AG04450 (cell line): Measurements from ENCODE around the gene ZRANB2. TPM values are rescaled to one million over a fixed set of nuclear protein-coding genes. Genes with fewer than 3 reads are reported as not detected.

Source experiments
- CTCF ChIA-PET: fragments of 300-600, 350-600 bp; formaldehyde crosslinking; extraction: SDS; loops from one replicate; lab custom pipeline; 2022; ENCODE audit warnings: antibody characterized with exemption, inconsistent platforms; lab: Charles Lee
- POLR2A ChIA-PET: fragments of 350-600 bp; formaldehyde crosslinking; extraction: SDS; loops from one replicate; lab custom pipeline; 2021; ENCODE audit warnings: antibody characterized with exemption, inconsistent platforms; lab: Yijun Ruan, JAX
- DNase-seq: peaks from one replicate; pipeline ENCODE4 v3.0.0-alpha.2; 2011; ENCODE audit warnings: low read depth, low spot score
- H3K27ac ChIP-seq: one replicate; pipeline ENCODE4 v1.5.1; 2012; ENCODE audit warnings: low read depth, low read length, control low read depth
- H3K27me3 ChIP-seq: one replicate; pipeline ENCODE4 v1.6.0; 2012; ENCODE audit warnings: low read length; ENCODE audit not compliant: control insufficient read depth, insufficient read depth
- H3K4me3 ChIP-seq: 2 replicates; pipeline ENCODE4 v1.5.1; 2011; ENCODE audit warnings: mild to moderate bottlenecking, low read depth, low read length, control low read depth
- H3K9me3 ChIP-seq: 2 replicates; pipeline ENCODE4 v1.5.1; 2012; ENCODE audit warnings: low read length; ENCODE audit not compliant: control insufficient read depth, insufficient read depth
- CTCF ChIP-seq: IDR thresholded peaks from 2 replicates; pipeline ENCODE4 v1.5.1; 2011; ENCODE audit warnings: low read depth, low read length, control low read depth, inconsistent platforms
- polyA plus RNA-seq: library from polyadenylated mRNA; depleted of rRNA; stranded (reverse); fragments of >200 nt; gene quantifications from 2 replicates; pipeline ENCODE4 v1.2.3, GENCODE V29; 2011

The ZRANB2 gene
- polyA plus RNA-seq, 1 experiment = 126 TPM

- Histone ChIP-seq H3K4me3 (no peak overlapping the region), H3K9me3 (no peaks in the 10 kb centered on the region), H3K27ac (no peak overlapping the region), H3K27me3 (no peaks in the 10 kb centered on the region)
- no peak for TF ChIP-seq CTCF
- ChIA-PET CTCF (no interaction called here), POLR2A (no interaction called here)
- DNase-seq = no peak
Measured at GRCh38 chr1:71028981-71029380, 51.9 kb downstream of the ZRANB2 start.

- Histone ChIP-seq H3K9me3 (no peaks in the 10 kb centered on the region), H3K4me3 (no peak overlapping the region), H3K27me3 (no peaks in the 10 kb centered on the region), H3K27ac (no peak overlapping the region)
- CTCF ChIA-PET = interaction anchor here (0.6 kb wide), 1 partner anchor 22 kb away, joined by 3 read pairs; no protein-coding TSS in a partner anchor
- TF ChIP-seq CTCF = no peak
- POLR2A ChIA-PET = no interaction called here
- no peak for DNase-seq
Measured at GRCh38 chr1:71027991-71028390, 52.8 kb downstream of the ZRANB2 start.

- no peak for DNase-seq
- no peaks in the 10 kb centered on the region for H3K9me3 ChIP-seq
- ChIA-PET CTCF (no interaction called here), POLR2A (no interaction called here)
- H3K27me3 ChIP-seq = no peaks in the 10 kb centered on the region
- TF ChIP-seq CTCF = no peak
- H3K27ac ChIP-seq = no peak overlapping the region
- H3K4me3 ChIP-seq = no peak overlapping the region
Measured at GRCh38 chr1:71026093-71026492, 54.7 kb downstream of the ZRANB2 start.

GRCh38 chr1:71023515-71023914 lies 57.3 kb downstream of the ZRANB2 start:
- H3K27ac ChIP-seq = no peak overlapping the region
- POLR2A ChIA-PET = no interaction called here
- no peak for TF ChIP-seq CTCF
- no peaks in the 10 kb centered on the region for H3K9me3 ChIP-seq
- CTCF ChIA-PET = no interaction called here
- DNase-seq = no peak
- H3K27me3 ChIP-seq = no peaks in the 10 kb centered on the region
- H3K4me3 ChIP-seq = no peak overlapping the region

- Histone ChIP-seq H3K4me3 (no peak overlapping the region), H3K27me3 (peaks cover 3% of the 10 kb centered on the region), H3K9me3 (no peaks in the 10 kb centered on the region), H3K27ac (no peak overlapping the region)
- POLR2A ChIA-PET = no interaction called here
- TF ChIP-seq CTCF = no peak
- DNase-seq = no peak
- CTCF ChIA-PET = no interaction called here
Measured at GRCh38 chr1:71019233-71019969, 61.4 kb downstream of the ZRANB2 start.
